ENCODE data around the gene ID2. TPM values are rescaled to one million over a fixed set of nuclear protein-coding genes. Genes with fewer than 3 reads are reported as not detected.

ID2 gene
- total and polyA plus RNA-seq, 2 experiments from 2014 or later: 612 to 910 TPM

DNA sequence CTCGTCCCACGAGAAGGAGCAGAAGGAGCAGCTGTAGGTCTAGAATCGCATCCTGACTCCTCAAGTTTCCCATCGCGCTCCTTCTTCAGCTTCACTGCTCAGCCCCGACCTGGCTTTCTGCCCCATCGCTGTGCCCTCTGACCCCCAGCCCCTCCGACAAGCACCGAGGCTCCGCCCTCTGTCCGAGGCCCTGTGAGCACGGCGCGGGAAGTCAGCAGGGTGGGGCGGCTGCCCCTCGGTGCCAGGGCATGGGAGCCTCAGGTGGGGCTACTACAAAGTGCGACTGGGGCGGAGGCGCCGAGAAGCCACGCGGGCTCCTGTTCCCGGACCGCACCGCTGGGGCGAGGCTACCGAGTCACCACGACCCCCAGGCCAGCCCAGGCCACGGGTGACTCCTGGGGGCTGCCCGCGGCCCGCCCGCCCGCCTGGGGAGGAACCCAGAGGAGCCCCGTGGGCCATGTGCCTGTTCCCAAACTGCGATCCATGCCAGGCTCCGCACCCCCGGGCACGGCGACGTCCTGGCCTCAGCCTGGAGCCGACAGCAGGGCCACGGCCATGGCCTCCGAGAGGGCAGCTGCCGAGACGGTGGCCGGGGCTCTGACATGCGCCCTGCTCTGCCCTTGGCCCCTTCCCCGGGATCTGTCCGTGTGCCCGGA is 36.6 kb upstream of the ID2 start:
- H3K79me2 ChIP-seq: no peaks in the 10 kb centered on the region
- TF ChIP-seq EZH2phosphoT487 (IDR thresholded peaks at IDR 0.05; ENCODE audit: low read depth, severe bottlenecking, unreplicated experiment) (no peak), EZH2 (IDR thresholded peaks at IDR 0.05; ENCODE audit: borderline replicate concordance) (no peak)
- TF ChIP-seq, protein P1, sequence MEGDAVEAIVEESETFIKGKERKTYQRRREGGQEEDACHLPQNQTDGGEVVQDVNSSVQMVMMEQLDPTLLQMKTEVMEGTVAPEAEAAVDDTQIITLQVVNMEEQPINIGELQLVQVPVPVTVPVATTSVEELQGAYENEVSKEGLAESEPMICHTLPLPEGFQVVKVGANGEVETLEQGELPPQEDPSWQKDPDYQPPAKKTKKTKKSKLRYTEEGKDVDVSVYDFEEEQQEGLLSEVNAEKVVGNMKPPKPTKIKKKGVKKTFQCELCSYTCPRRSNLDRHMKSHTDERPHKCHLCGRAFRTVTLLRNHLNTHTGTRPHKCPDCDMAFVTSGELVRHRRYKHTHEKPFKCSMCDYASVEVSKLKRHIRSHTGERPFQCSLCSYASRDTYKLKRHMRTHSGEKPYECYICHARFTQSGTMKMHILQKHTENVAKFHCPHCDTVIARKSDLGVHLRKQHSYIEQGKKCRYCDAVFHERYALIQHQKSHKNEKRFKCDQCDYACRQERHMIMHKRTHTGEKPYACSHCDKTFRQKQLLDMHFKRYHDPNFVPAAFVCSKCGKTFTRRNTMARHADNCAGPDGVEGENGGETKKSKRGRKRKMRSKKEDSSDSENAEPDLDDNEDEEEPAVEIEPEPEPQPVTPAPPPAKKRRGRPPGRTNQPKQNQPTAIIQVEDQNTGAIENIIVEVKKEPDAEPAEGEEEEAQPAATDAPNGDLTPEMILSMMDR (IDR thresholded peaks at IDR 0.05; ENCODE audit: poor library complexity): no peak
- H3K4me3 ChIP-seq: no peak overlapping the region
- no peak overlapping the region for H3K4me2 ChIP-seq
- 96% methylated on average over 29 of the region's 51 CpGs for WGBS (ENCODE audit: low lambda C conversion rate, missing lambda C conversion rate)
- no peaks in the 10 kb centered on the region for H3K36me3 ChIP-seq (replicated peaks; ENCODE audit: insufficient read depth, low read depth)
- no peak overlapping the region for H2AFZ ChIP-seq
- H3K27me3 ChIP-seq: no peaks in the 10 kb centered on the region
- H3K9me2 ChIP-seq (replicated peaks; ENCODE audit: insufficient read depth): no peaks in the 10 kb centered on the region
- no peak overlapping the region for H3K27ac ChIP-seq
- H4K20me1 ChIP-seq (ENCODE audit: insufficient read depth, poor library complexity, severe bottlenecking): no peaks in the 10 kb centered on the region
- peaks cover 9% of the 10 kb centered on the region for H3K4me1 ChIP-seq (ENCODE audit: insufficient read depth)
- DNase-seq (ENCODE audit: low spot score): no peak
- H3K9me3 ChIP-seq (ENCODE audit: low read depth): no peaks in the 10 kb centered on the region

DNA sequence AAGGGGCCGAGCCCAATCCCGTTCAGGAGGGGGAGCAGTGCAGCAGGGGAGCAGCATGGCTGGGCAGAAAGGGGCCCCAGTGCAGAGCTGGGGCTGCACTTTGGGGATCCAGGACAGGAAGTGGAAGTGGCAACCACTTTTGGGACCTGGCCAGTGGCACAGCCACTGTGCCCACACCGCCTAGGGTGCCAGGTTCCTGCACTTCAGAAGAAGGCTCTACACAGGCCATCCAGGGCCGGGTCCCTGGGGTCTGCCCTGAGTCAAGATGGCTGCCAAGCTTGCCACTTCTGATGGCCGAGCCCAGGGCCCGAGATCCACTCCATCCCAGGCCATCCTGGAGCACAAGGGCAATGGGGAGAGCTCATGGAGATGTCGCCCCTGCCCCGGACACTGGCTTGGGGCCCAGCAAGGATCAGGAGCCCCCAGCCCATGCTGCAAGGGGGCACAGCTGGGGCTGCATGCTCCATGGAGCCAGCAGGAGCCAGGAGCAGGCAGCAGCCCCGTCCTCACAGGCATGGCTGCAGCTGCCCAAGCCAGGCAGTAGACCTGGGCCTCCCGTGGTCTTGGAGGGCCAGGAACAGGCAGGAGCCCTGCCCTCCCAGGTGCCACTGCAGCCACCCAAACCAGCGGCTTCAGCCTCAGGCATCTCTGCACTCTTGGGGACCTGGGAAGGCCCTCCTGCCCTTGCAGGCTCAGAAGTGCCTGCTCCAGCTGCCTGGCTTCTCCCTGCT is 35.0 kb upstream of the ID2 start:
- no peak for DNase-seq (ENCODE audit: low spot score)
- Histone ChIP-seq H3K9me2 (replicated peaks; ENCODE audit: insufficient read depth) (no peaks in the 10 kb centered on the region), H3K4me3 (no peak overlapping the region), H2AFZ (no peak overlapping the region), H3K79me2 (no peaks in the 10 kb centered on the region), H3K27me3 (no peaks in the 10 kb centered on the region), H3K4me2 (no peak overlapping the region), H3K4me1 (ENCODE audit: insufficient read depth) (peaks cover 9% of the 10 kb centered on the region), H3K36me3 (replicated peaks; ENCODE audit: insufficient read depth, low read depth) (no peaks in the 10 kb centered on the region), H3K9me3 (ENCODE audit: low read depth) (no peaks in the 10 kb centered on the region), H4K20me1 (ENCODE audit: insufficient read depth, poor library complexity, severe bottlenecking) (no peaks in the 10 kb centered on the region), H3K27ac (no peak overlapping the region)
- WGBS (ENCODE audit: low lambda C conversion rate, missing lambda C conversion rate): over 99% methylated on average over 11 of the region's 11 CpGs
- TF ChIP-seq, protein P1 (IDR thresholded peaks at IDR 0.05; ENCODE audit: poor library complexity): no peak
- TF ChIP-seq EZH2phosphoT487 (IDR thresholded peaks at IDR 0.05; ENCODE audit: low read depth, severe bottlenecking, unreplicated experiment): no peak
- no peak for TF ChIP-seq EZH2 (IDR thresholded peaks at IDR 0.05; ENCODE audit: borderline replicate concordance)

DNA sequence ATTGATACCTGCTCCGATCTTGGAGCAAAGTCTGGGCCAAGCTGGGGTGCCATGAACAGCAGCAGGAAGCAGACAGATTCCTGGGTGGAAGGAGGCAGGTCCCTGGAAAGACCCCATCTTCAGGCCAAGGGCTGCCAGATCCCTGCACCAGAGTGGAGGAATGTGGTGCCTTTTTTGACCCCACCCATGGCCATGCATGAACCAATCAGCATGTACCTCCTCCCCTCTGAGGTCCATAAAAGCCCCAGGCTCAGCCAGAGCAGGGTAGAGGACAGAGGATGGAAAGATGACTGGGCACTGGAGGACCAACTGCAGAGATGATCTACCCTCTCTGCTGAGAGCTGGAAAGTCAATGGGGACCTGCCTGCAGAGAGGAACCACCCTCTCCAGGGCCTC is 34.4 kb upstream of the ID2 start:
- TF ChIP-seq EZH2phosphoT487 (IDR thresholded peaks at IDR 0.05; ENCODE audit: low read depth, severe bottlenecking, unreplicated experiment) (no peak), EZH2 (IDR thresholded peaks at IDR 0.05; ENCODE audit: borderline replicate concordance) (no peak)
- TF ChIP-seq, protein P1 (IDR thresholded peaks at IDR 0.05; ENCODE audit: poor library complexity): no peak
- Histone ChIP-seq H2AFZ (no peak overlapping the region), H3K27me3 (no peaks in the 10 kb centered on the region), H3K4me3 (no peak overlapping the region), H3K36me3 (replicated peaks; ENCODE audit: insufficient read depth, low read depth) (no peaks in the 10 kb centered on the region), H3K4me2 (no peak overlapping the region), H3K79me2 (no peaks in the 10 kb centered on the region), H4K20me1 (ENCODE audit: insufficient read depth, poor library complexity, severe bottlenecking) (no peaks in the 10 kb centered on the region), H3K27ac (no peak overlapping the region), H3K9me2 (replicated peaks; ENCODE audit: insufficient read depth) (no peaks in the 10 kb centered on the region), H3K4me1 (ENCODE audit: insufficient read depth) (peaks cover 9% of the 10 kb centered on the region), H3K9me3 (ENCODE audit: low read depth) (no peaks in the 10 kb centered on the region)
- DNase-seq (ENCODE audit: low spot score): no peak
- 100% methylated on average over 1 of the region's 1 CpG for WGBS (ENCODE audit: low lambda C conversion rate, missing lambda C conversion rate)
